Activated CD4-positive, alpha-beta memory T cell treated with anti-CD3 and anti-CD28 coated beads for 36 hours (primary cell): ENCODE results near the gene CARD6. TPM values are rescaled to one million over a fixed set of nuclear protein-coding genes. Genes with fewer than 3 reads are reported as not detected.
A peak's percentile ranks its signal among the peaks of the same experiment; 100 is the strongest.
"Not testable (repeated sequence)": the region's sequence is repeated elsewhere in the genome, so short reads cannot be mapped to it uniquely, and the experiment has no call there.

Experiments
- CTCF ChIA-PET: fragments of 350-600 bp; sonication (Branson Sonifier 250); formaldehyde crosslinking; loops from one replicate; lab custom pipeline; 2021; ENCODE audit warnings: antibody characterized with exemption, inconsistent platforms; lab: Charles Lee
- POLR2A ChIA-PET: fragments of 350-600 bp; sonication (Branson Sonifier 250); formaldehyde crosslinking; loops from one replicate; lab custom pipeline; 2021; ENCODE audit warnings: antibody characterized with exemption; lab: Charles Lee
- DNase-seq: peaks from one replicate; pipeline ENCODE4 v3.0.0-alpha.2; 2020
- H3K27ac Mint-ChIP-seq: one replicate; pipeline ENCODE4 v1.8.0; 2021; ENCODE audit warnings: mixed read lengths
- H3K27me3 Mint-ChIP-seq: one replicate; pipeline ENCODE4 v1.8.0; 2021; ENCODE audit warnings: mixed read lengths
- H3K36me3 Mint-ChIP-seq: one replicate; pipeline ENCODE4 v1.8.0; 2021; ENCODE audit warnings: mixed read lengths
- H3K4me1 Mint-ChIP-seq: one replicate; pipeline ENCODE4 v1.8.0; 2021; ENCODE audit warnings: low read depth, mixed read lengths
- H3K4me3 Mint-ChIP-seq: one replicate; pipeline ENCODE4 v1.8.0; 2021; ENCODE audit warnings: mild to moderate bottlenecking, mixed read lengths
- H3K9me3 Mint-ChIP-seq: one replicate; pipeline ENCODE4 v1.8.0; 2021; ENCODE audit warnings: mixed read lengths
- intact Hi-C: fragments of 100-400 bp; cut with micrococcal nuclease; formaldehyde crosslinking; loops from one replicate; pipeline ENCODE4 v1.15.1; 2023
- total RNA-seq, 2 experiments: library from RNA; stranded (reverse); gene quantifications; one replicate each; pipeline ENCODE4 v1.2.3, GENCODE V29; 2021

The CARD6 gene
- total RNA-seq, 2 experiments from 2014 or later: 1.4 to 1.7 TPM

- Mint-ChIP-seq H3K27ac (no peak overlapping the region), H3K9me3 (no peaks in the 10 kb centered on the region), H3K36me3 (no peaks in the 10 kb centered on the region), H3K27me3 (no peaks in the 10 kb centered on the region), H3K4me3 (no peak overlapping the region), H3K4me1 (peaks cover 5% of the 10 kb centered on the region)
- DNase-seq: no peak
- POLR2A ChIA-PET: no interaction called here
- intact Hi-C loops: no loop called here
- CTCF ChIA-PET: interaction anchor here (0.6 kb wide), 1 partner anchor 1132 kb away, joined by 3 read pairs; no protein-coding TSS in a partner anchor
Observed at GRCh38 chr5:40846371-40846770, 5.2 kb downstream of the CARD6 start.

GRCh38 chr5:40847525-40847924, 6.4 kb downstream of the CARD6 start:
- POLR2A ChIA-PET: no interaction called here
- H3K27me3 Mint-ChIP-seq: no peaks in the 10 kb centered on the region
- CTCF ChIA-PET: interaction anchor here (0.7 kb wide), 1 partner anchor 59 kb away, joined by 4 read pairs; no protein-coding TSS in a partner anchor
- H3K9me3 Mint-ChIP-seq: no peaks in the 10 kb centered on the region
- no peak overlapping the region for H3K27ac Mint-ChIP-seq
- H3K4me3 Mint-ChIP-seq: no peak overlapping the region
- DNase-seq: no peak
- no peaks in the 10 kb centered on the region for H3K36me3 Mint-ChIP-seq
- intact Hi-C loops: no loop called here
- H3K4me1 Mint-ChIP-seq: no peaks in the 10 kb centered on the region

DNA sequence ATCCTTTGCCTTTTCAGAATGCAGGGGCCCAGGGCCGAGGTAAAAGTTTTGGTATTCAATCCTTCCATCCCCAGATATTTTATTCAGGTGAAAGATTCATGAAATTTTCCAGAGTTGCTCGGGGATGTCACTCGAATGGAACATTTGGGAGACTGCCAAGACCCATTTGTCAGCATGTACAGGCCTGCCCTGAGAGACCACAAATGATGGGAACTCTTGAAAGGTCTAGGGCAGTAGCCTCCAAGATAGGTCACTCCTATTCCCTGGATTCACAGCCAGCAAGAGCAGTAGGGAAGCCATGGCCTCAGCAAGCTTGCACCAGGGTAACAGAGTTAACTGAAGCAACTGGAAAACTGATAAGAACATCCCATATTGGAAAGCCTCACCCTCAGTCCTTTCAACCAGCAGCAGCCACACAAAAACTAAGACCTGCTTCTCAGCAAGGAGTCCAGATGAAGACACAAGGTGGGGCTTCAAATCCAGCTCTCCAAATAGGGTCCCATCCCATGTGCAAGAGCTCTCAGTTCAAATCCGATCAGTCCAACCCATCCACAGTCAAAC, 12.5 kb downstream of the CARD6 start:
- Mint-ChIP-seq H3K4me3 (no peak overlapping the region), H3K36me3 (no peaks in the 10 kb centered on the region), H3K27me3 (no peaks in the 10 kb centered on the region), H3K9me3 (no peaks in the 10 kb centered on the region), H3K27ac (no peak overlapping the region), H3K4me1 (no peaks in the 10 kb centered on the region)
- intact Hi-C loops: no loop called here
- ChIA-PET POLR2A (no interaction called here), CTCF (no interaction called here)
- no peak for DNase-seq

DNA sequence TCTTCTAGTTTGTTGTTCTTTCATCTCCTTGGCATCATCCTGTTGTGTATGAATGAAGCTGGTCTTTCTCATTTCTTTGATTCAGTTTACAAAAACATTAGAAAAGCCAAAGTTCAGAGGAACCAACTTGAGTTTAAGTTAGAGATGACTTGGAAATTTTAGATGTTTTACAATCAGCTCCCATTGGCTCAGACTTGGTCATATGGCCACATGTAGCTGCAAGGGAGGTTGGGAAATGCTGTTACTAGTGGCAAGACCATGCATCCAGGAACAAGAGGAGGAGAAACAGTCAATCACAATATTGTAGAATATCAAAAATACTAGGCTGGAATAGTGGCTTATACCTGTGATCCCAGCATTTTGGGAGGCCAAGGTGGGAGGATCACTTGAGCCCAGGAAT, 19.5 kb downstream of the CARD6 start:
- DNase-seq: no peak
- POLR2A ChIA-PET: no interaction called here
- Mint-ChIP-seq H3K4me1 (no peaks in the 10 kb centered on the region), H3K4me3 (no peak overlapping the region), H3K9me3 (peaks cover 12% of the 10 kb centered on the region), H3K27ac (no peak overlapping the region), H3K27me3 (no peaks in the 10 kb centered on the region), H3K36me3 (peaks cover 3% of the 10 kb centered on the region)
- intact Hi-C loops: no loop called here
- CTCF ChIA-PET: no interaction called here

GRCh38 chr5:40865004-40865403, 23.8 kb downstream of the CARD6 start:
- H3K4me1 Mint-ChIP-seq, H3K4me3 Mint-ChIP-seq, DNase-seq, H3K36me3 Mint-ChIP-seq, intact Hi-C loops, CTCF ChIA-PET, H3K27me3 Mint-ChIP-seq, H3K27ac Mint-ChIP-seq, POLR2A ChIA-PET: not testable (repeated sequence)
- H3K9me3 Mint-ChIP-seq: peaks cover 12% of the 10 kb centered on the region

- H3K36me3 Mint-ChIP-seq: peaks cover 3% of the 10 kb centered on the region
- H3K27ac Mint-ChIP-seq: no peak overlapping the region
- intact Hi-C loops: no loop called here
- no peaks in the 10 kb centered on the region for H3K27me3 Mint-ChIP-seq
- H3K9me3 Mint-ChIP-seq: peaks cover 12% of the 10 kb centered on the region
- ChIA-PET CTCF (interaction anchor here (1.8 kb wide), 1 partner anchor 12 kb away, joined by 7 read pairs; no protein-coding TSS in a partner anchor), POLR2A (interaction anchor here (0.9 kb wide), 1 partner anchor 25 kb away, joined by 3 read pairs; no protein-coding TSS in a partner anchor)
- no peak overlapping the region for H3K4me3 Mint-ChIP-seq
- H3K4me1 Mint-ChIP-seq: no peaks in the 10 kb centered on the region
- no peak for DNase-seq
Observed at GRCh38 chr5:40866844-40867243, 25.7 kb downstream of the CARD6 start.

DNA sequence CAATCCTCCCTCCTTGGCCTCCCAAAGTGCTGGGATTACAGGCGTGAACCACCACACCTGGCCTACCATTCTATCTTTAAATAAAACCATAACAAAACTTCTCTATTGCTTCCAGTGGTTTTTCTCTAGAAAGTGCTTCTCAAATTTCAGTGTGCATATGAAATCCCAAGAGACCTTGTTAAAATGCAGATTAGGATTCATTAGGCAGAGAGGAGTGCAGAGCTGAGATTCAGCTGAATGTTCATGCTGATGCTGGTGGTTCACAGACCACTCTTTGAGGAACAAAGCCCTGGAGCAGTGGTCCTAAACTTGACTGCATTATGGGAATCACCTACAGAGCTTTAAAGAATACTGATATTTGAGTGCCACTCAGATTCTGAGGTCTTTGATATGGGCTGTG, 28.2 kb downstream of the CARD6 start:
- ChIA-PET POLR2A (no interaction called here), CTCF (no interaction called here)
- Mint-ChIP-seq H3K27ac (no peak overlapping the region), H3K9me3 (peaks cover 9% of the 10 kb centered on the region), H3K27me3 (no peaks in the 10 kb centered on the region), H3K4me3 (no peak overlapping the region), H3K36me3 (peaks cover 3% of the 10 kb centered on the region), H3K4me1 (no peaks in the 10 kb centered on the region)
- intact Hi-C loops: no loop called here
- DNase-seq: no peak

DNA sequence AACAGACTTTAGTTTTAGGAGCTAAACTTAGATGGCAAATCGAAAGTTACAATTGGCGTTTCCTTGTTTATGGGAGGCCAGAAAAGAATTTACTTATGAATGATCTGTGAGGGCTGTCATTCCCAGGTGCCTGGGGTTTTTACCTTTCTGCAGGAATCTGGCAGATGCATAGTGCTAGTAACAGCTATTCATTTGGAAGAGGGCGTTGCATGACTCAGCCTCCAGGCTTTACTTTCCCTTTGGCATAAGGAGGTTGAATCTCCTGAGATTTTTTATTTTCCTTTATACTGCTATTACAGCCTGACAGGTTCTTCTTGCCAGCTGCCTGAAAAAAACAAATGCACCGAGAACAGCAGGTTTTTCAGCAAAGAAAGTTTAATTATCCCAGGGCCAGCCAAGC, 30.0 kb downstream of the CARD6 start:
- intact Hi-C loops: no loop called here
- no peak overlapping the region for H3K27ac Mint-ChIP-seq
- ChIA-PET CTCF (no interaction called here), POLR2A (interaction anchor here (0.6 kb wide), 1 partner anchor 25 kb away, joined by 4 read pairs; no protein-coding TSS in a partner anchor)
- no peaks in the 10 kb centered on the region for H3K9me3 Mint-ChIP-seq
- H3K36me3 Mint-ChIP-seq: no peaks in the 10 kb centered on the region
- no peaks in the 10 kb centered on the region for H3K4me1 Mint-ChIP-seq
- H3K4me3 Mint-ChIP-seq: no peak overlapping the region
- no peaks in the 10 kb centered on the region for H3K27me3 Mint-ChIP-seq
- no peak for DNase-seq

DNA sequence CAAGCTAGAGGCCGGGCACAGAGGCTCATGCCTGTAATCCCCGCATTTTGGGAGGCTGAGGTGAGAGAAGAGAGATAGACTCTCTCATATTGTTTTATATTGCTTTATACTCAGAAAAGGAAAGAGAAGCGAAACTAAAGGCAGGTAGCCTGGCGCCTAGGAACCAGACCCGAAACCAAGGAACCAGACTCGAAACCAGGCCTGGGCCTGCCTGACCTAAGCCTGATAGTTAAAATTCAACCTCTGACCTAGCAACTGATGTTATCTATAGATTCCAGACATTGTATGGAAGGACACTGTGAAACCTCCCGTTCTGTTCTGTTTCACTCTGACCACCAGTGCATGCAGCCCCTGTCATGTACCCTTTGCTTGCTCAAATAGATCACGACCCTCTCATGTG, 31.1 kb downstream of the CARD6 start:
- H3K4me1 Mint-ChIP-seq, H3K27ac Mint-ChIP-seq, H3K27me3 Mint-ChIP-seq, H3K9me3 Mint-ChIP-seq, H3K36me3 Mint-ChIP-seq, POLR2A ChIA-PET, DNase-seq, intact Hi-C loops, H3K4me3 Mint-ChIP-seq: not testable (repeated sequence)
- CTCF ChIA-PET: interaction anchor here (0.6 kb wide), 1 partner anchor 1193 kb away, joined by 3 read pairs; no protein-coding TSS in a partner anchor

- Mint-ChIP-seq H3K9me3 (peaks cover 10% of the 10 kb centered on the region), H3K27ac (no peak overlapping the region), H3K27me3 (peaks cover 1% of the 10 kb centered on the region), H3K4me3 (no peak overlapping the region), H3K36me3 (peaks cover 8% of the 10 kb centered on the region), H3K4me1 (peaks cover 4% of the 10 kb centered on the region)
- ChIA-PET CTCF (no interaction called here), POLR2A (no interaction called here)
- intact Hi-C loops: no loop called here
- DNase-seq: no peak
Observed at GRCh38 chr5:40873286-40873880, 32.2 kb downstream of the CARD6 start.

DNA sequence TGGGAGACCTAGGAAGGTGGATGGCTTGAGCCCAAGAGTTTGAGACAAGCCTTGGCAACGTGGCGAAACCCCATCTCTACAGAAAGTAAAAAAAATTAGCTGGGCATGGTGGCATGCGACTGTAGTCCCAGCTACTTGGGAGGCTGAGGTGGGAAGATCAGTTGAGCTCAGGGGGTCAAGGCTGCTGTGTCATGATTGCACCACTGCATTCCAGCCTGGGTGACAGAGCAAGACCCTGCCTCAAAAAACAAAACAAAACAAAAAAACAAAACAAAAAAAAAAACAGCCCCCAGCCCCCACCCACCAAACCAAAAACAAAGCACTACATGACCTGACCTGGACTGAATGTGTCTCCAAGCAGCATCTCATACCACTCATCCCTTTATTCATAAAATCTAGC, 34.8 kb downstream of the CARD6 start:
- Mint-ChIP-seq H3K36me3 (peaks cover 8% of the 10 kb centered on the region), H3K27ac (no peak overlapping the region), H3K27me3 (peaks cover 1% of the 10 kb centered on the region), H3K4me1 (peaks cover 4% of the 10 kb centered on the region), H3K4me3 (no peak overlapping the region), H3K9me3 (peaks cover 10% of the 10 kb centered on the region)
- CTCF ChIA-PET: no interaction called here
- POLR2A ChIA-PET: interaction anchor here (0.9 kb wide), 1 partner anchor 100 kb away, joined by 3 read pairs; no protein-coding TSS in a partner anchor
- no peak for DNase-seq
- intact Hi-C loops: loop anchor here (5.0 kb wide), 4 partner anchors 34 to 709 kb away; partner anchors contain the start of gene CARD6

GRCh38 chr5:40877371-40877988, 36.3 kb downstream of the CARD6 start:
- peaks cover 1% of the 10 kb centered on the region for H3K27me3 Mint-ChIP-seq
- no peak overlapping the region for H3K4me3 Mint-ChIP-seq
- no peak overlapping the region for H3K27ac Mint-ChIP-seq
- ChIA-PET POLR2A (interaction anchor here (0.6 kb wide), 1 partner anchor 1806 kb away, joined by 3 read pairs; no protein-coding TSS in a partner anchor), CTCF (interaction anchor here (0.6 to 1.2 kb wide), 3 partner anchors 126 to 978 kb away, joined by 3 read pairs; no protein-coding TSS in a partner anchor)
- H3K9me3 Mint-ChIP-seq: peaks cover 15% of the 10 kb centered on the region
- intact Hi-C loops: loop anchor here (5.0 kb wide), 4 partner anchors 35 to 710 kb away; partner anchors contain the start of gene CARD6
- DNase-seq: peak; percentile 51
- peaks cover 4% of the 10 kb centered on the region for H3K4me1 Mint-ChIP-seq
- peaks cover 8% of the 10 kb centered on the region for H3K36me3 Mint-ChIP-seq
